Keratinocyte (primary cell): ENCODE data around the gene PPP5C. TPM values are rescaled to one million over a fixed set of nuclear protein-coding genes. Genes with fewer than 3 reads are reported as not detected.

Experiments used
- DNase-seq: peaks from one replicate; pipeline ENCODE4 v3.0.0-alpha.2; 2011; ENCODE audit warnings: low read depth, missing footprints, low spot score
- FAIRE-seq: peaks from 2 replicates; lab custom pipeline; 2011; peaks lifted over from hg19 to GRCh38; lab: Jason Lieb, UNC
- H2AFZ ChIP-seq: 2 replicates; pipeline ENCODE4 v1.6.0; 2012; ENCODE audit warnings: low read length, control low read depth, inconsistent platforms; ENCODE audit not compliant: control insufficient read depth
- H3K27ac ChIP-seq: 2 replicates; pipeline ENCODE4 v1.5.1; 2011; ENCODE audit warnings: low read length; ENCODE audit not compliant: control insufficient read depth, insufficient read depth
- H3K27me3 ChIP-seq: 3 replicates; pipeline ENCODE4 v1.6.0; 2011; ENCODE audit warnings: low read length; ENCODE audit not compliant: control insufficient read depth, insufficient read depth; ENCODE audit errors: extremely low read depth
- H3K36me3 ChIP-seq, 2 experiments: 2 replicates in 1 of 2; 3 replicates in 1 of 2; pipeline ENCODE4 v1.5.1; 2011; ENCODE audit warnings: low read length in 2 of 2, mild to moderate bottlenecking in 1 of 2; ENCODE audit not compliant: control insufficient read depth in 2 of 2, insufficient read depth in 2 of 2; ENCODE audit errors: extremely low read depth in 1 of 2
- H3K4me1 ChIP-seq: 3 replicates; pipeline ENCODE4 v1.5.1; 2011; ENCODE audit warnings: low read length; ENCODE audit not compliant: control insufficient read depth, insufficient read depth; ENCODE audit errors: extremely low read depth
- H3K4me2 ChIP-seq: 3 replicates; pipeline ENCODE4 v1.6.0; 2011; ENCODE audit warnings: low read depth, low read length; ENCODE audit not compliant: control insufficient read depth, insufficient read depth; ENCODE audit errors: extremely low read depth
- H3K4me3 ChIP-seq, 3 experiments: fragments of 200-600 bp in 1 of 3; sonication (generic) in 1 of 3; 2 replicates in 2 of 3; 3 replicates in 1 of 3; pipeline ENCODE4 v1.5.1; 2011 to 2016; ENCODE audit warnings: low read length in 3 of 3, mild to moderate bottlenecking in 3 of 3, control low read depth in 2 of 3, inconsistent platforms in 1 of 3, low read depth in 1 of 3, mixed read lengths in 1 of 3, mixed run types in 1 of 3, moderate library complexity in 1 of 3; ENCODE audit not compliant: control insufficient read depth in 2 of 3, insufficient read depth in 2 of 3; ENCODE audit errors: extremely low read depth in 1 of 3
- H3K79me2 ChIP-seq: 2 replicates; pipeline ENCODE4 v1.6.0; 2012; ENCODE audit warnings: low read length; ENCODE audit not compliant: control insufficient read depth, insufficient read depth
- H3K9ac ChIP-seq: 3 replicates; pipeline ENCODE4 v1.6.0; 2011; ENCODE audit warnings: low read length; ENCODE audit not compliant: control insufficient read depth, insufficient read depth; ENCODE audit errors: extremely low read depth
- H3K9me1 ChIP-seq: 3 replicates; pipeline ENCODE4 v1.6.0; 2011; ENCODE audit warnings: low read length; ENCODE audit not compliant: control insufficient read depth, insufficient read depth; ENCODE audit errors: extremely low read depth
- H3K9me3 ChIP-seq: 2 replicates; pipeline ENCODE4 v1.5.1; 2012; ENCODE audit warnings: low read depth, low read length; ENCODE audit not compliant: control insufficient read depth
- H4K20me1 ChIP-seq: 3 replicates; pipeline ENCODE4 v1.6.0; 2011; ENCODE audit warnings: low read length; ENCODE audit not compliant: control insufficient read depth, insufficient read depth; ENCODE audit errors: extremely low read depth
- EZH2 ChIP-seq: IDR thresholded peaks from one replicate; pipeline ENCODE4 v1.6.1; 2012; ENCODE audit warnings: inconsistent platforms, mild to moderate bottlenecking, low read length, moderate library complexity
- dilution Hi-C: fragments of 300-500 bp; cut with MboI; formaldehyde crosslinking; loops from one replicate; pipeline ENCODE4 v1.7.0; 2020; ENCODE audit warnings: low sequenced_read_pairs; ENCODE audit not compliant: extremely low pct_ligation_motif_present
- polyA plus RNA-seq, 5 experiments: library from polyadenylated mRNA; depleted of rRNA in 3 of 5; stranded (reverse) in 3 of 5; stranded (forward) in 1 of 5; unstranded in 1 of 5; fragments of >200 nt; gene quantifications; 1 replicate in 1 of 5; 2 replicates in 3 of 5; 3 replicates in 1 of 5; pipeline versions ENCODE4 v1.2.1 to v1.2.3, GENCODE V29; 2011 to 2012; ENCODE audit warnings: missing spikeins in 2 of 5, low read depth in 1 of 5, low replicate concordance in 1 of 5
- TF ChIP-seq, protein P1 (sequence below), 3 experiments: IDR thresholded peaks in 1 of 3; conservative IDR thresholded peaks in 1 of 3; optimal IDR thresholded peaks in 1 of 3; 2 replicates in 2 of 3; 3 replicates in 1 of 3; pipeline versions ENCODE3 to v1.5.1; 2011; ENCODE audit warnings: low read length in 3 of 3, mild to moderate bottlenecking in 3 of 3, moderate library complexity in 2 of 3, control low read depth in 1 of 3, inconsistent platforms in 1 of 3; ENCODE audit not compliant: insufficient read depth in 2 of 3; ENCODE audit errors: extremely low read depth in 1 of 3

The PPP5C gene
- polyA plus RNA-seq, 1 donor (not counting 4 experiments of a cell fraction or from before 2014, with no cell fraction given): 97.5 TPM

DNA sequence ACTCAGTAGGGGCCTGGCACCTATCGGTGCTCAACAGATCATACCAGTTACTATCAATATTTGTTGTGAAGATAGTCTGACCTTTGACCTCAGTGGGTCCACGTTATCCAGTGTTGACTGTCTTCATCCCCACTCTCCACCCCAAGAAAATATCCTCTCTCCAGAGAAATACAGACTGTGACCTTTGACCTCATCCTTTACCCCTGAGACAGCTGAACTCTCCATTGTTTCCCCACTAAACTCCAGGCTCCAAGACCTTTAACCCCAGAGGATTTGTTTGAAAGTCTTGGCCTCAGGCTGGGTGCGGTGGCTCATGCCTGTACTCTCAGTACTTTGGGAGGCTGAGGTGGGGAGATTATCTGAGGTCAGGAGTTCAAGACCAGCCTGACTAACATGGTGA lies 22.6 kb upstream of the PPP5C start:
- FAIRE-seq (no peak), DNase-seq (no peak)
- no peaks in the 10 kb centered on the region for H3K27me3 ChIP-seq
- no peak overlapping the region for H3K4me3 ChIP-seq
- no peaks in the 10 kb centered on the region for H3K9me1 ChIP-seq
- no peak overlapping the region for H3K27ac ChIP-seq
- TF ChIP-seq, protein P1, sequence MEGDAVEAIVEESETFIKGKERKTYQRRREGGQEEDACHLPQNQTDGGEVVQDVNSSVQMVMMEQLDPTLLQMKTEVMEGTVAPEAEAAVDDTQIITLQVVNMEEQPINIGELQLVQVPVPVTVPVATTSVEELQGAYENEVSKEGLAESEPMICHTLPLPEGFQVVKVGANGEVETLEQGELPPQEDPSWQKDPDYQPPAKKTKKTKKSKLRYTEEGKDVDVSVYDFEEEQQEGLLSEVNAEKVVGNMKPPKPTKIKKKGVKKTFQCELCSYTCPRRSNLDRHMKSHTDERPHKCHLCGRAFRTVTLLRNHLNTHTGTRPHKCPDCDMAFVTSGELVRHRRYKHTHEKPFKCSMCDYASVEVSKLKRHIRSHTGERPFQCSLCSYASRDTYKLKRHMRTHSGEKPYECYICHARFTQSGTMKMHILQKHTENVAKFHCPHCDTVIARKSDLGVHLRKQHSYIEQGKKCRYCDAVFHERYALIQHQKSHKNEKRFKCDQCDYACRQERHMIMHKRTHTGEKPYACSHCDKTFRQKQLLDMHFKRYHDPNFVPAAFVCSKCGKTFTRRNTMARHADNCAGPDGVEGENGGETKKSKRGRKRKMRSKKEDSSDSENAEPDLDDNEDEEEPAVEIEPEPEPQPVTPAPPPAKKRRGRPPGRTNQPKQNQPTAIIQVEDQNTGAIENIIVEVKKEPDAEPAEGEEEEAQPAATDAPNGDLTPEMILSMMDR (optimal IDR thresholded peaks at IDR 0.05 in 1 of 3, IDR thresholded peaks at IDR 0.05 in 1 of 3, conservative IDR thresholded peaks at IDR 0.05 in 1 of 3; ENCODE audit: extremely low read depth in 1 of 3, insufficient read depth in 2 of 3, low read length in 3 of 3): no peak
- TF ChIP-seq EZH2: no peak
- dilution Hi-C loops: no loop called here
- no peak overlapping the region for H3K4me2 ChIP-seq
- peaks cover 5% of the 10 kb centered on the region for H3K9me3 ChIP-seq
- H4K20me1 ChIP-seq: no peaks in the 10 kb centered on the region
- H3K36me3 ChIP-seq: no peaks in the 10 kb centered on the region
- no peak overlapping the region for H3K9ac ChIP-seq
- H2AFZ ChIP-seq: no peak overlapping the region
- H3K79me2 ChIP-seq: no peaks in the 10 kb centered on the region
- no peaks in the 10 kb centered on the region for H3K4me1 ChIP-seq

GRCh38 chr19:46326608-46327007 lies 20.3 kb upstream of the PPP5C start:
- DNase-seq (no peak), FAIRE-seq (no peak)
- Histone ChIP-seq H3K4me1 (no peaks in the 10 kb centered on the region), H3K4me3 (no peak overlapping the region), H3K9me1 (no peaks in the 10 kb centered on the region), H3K27me3 (no peaks in the 10 kb centered on the region), H3K4me2 (no peak overlapping the region), H3K9ac (no peak overlapping the region), H3K79me2 (no peaks in the 10 kb centered on the region), H4K20me1 (no peaks in the 10 kb centered on the region), H3K9me3 (peaks cover 7% of the 10 kb centered on the region), H3K27ac (no peak overlapping the region), H3K36me3 (no peaks in the 10 kb centered on the region), H2AFZ (no peak overlapping the region)
- dilution Hi-C loops: no loop called here
- TF ChIP-seq, protein P1 (optimal IDR thresholded peaks at IDR 0.05 in 1 of 3, IDR thresholded peaks at IDR 0.05 in 1 of 3, conservative IDR thresholded peaks at IDR 0.05 in 1 of 3; ENCODE audit: extremely low read depth in 1 of 3, insufficient read depth in 2 of 3, low read length in 3 of 3): no peak
- no peak for TF ChIP-seq EZH2
